Activated CD8-positive, alpha-beta memory T cell treated with anti-CD3 and anti-CD28 coated beads for 24 hours (primary cell): ENCODE results near the gene SLC25A24.
A peak's percentile ranks its signal among the peaks of the same experiment; 100 is the strongest.
"Not testable (repeated sequence)": the region's sequence is repeated elsewhere in the genome, so short reads cannot be mapped to it uniquely, and the experiment has no call there.

ENCODE experiments used
- DNase-seq: peaks from one replicate; pipeline ENCODE4 v3.0.0-alpha.2; 2020

Gene SLC25A24

DNA sequence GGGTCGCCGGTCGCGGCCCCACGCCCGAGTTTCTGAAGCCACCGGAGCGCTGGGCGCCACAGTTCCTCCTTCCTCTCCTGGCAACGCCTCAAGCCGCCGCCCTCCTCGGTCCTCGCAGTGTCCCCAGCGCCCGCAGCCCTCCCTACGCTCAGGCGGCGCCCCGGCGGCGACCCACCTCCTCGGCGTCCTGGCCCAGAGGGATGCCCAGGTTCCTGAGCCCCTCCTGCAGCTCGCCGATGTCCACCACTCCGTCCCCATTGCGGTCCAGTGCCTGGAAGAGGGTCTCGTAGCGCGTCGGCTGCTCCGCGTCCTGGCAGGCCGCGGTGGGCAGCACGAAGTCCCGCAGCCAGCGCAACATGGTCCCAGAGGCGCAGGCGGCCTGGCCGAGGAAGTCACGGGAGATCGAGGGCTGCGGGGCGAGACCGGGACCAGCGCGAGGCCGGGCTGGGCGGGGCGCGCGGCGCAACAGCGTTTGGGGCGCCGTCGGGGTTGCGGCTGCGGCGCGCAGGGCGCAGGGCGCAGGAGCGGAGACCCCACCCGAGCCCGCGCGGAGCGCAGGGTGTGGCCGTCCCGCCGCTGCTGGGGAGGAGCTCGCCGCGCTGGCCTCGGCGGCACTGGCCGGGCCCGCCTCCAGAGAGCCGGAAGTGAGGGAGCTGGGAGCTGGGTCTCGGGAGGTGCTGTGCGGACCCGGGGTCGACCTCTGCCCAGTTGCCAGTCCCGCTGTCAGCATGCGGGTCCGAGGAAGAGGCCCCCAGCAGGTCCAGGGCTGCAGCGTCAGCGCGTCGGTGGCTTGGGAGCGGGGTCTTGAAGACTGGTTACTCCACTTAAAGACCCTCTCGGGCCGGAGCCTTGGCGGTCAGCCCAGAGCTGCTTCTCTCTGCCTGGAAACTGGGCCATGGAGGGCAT is at the start of gene SLC25A24:
TSS of gene SLC25A24 (minus strand) at position 563 of the 906 bp plus-strand sequence. CDS start at position 358, 205 bp downstream.
- peak; percentile 85 for DNase-seq

DNA sequence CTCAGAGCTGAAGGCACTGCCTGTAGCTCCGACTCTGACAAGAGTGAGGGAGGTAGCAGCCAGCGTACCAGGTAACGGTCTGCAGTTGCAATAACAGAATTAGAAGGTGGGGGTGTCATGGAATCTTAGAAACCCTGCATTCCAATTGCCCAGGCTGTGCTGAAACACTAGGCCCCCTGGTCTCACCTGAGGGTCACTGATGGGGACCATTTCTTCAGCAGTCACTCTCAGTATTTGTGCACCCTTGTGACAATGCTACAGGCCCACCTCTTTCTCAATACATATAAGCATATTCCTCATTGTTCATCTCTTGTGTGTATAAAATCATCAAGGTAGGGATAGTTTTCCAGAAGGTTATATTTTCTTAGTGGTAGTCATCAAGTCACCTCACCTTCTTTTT is 43.8 kb upstream of the SLC25A24 start, which contains the start of gene NBPF4:
TSS of gene NBPF4 (minus strand) at position 101 of the 400 bp plus-strand sequence. CDS start 315 bp downstream, outside the sequence.
- not testable (repeated sequence) for DNase-seq

DNA sequence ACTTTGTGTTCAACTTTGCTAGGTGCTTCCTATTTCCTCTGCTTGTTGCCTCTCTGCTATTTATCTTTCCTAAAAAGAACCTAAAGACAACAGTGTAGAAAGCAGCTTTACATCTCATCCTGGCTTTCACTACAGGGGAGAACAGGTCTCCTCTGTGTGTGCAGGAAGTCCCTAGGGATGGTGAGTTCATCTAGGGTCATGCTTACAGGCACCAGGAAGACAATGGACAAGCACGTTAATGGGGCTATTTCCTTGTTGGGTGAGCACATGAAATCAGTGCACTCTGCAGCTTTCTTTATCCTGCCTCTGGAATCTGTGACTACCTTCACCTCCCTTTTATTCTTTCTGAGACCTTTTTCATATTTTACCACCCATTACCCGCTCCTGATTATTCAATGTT is 39.3 kb upstream of the SLC25A24 start:
- DNase-seq, result not testable (repeated sequence)

DNA sequence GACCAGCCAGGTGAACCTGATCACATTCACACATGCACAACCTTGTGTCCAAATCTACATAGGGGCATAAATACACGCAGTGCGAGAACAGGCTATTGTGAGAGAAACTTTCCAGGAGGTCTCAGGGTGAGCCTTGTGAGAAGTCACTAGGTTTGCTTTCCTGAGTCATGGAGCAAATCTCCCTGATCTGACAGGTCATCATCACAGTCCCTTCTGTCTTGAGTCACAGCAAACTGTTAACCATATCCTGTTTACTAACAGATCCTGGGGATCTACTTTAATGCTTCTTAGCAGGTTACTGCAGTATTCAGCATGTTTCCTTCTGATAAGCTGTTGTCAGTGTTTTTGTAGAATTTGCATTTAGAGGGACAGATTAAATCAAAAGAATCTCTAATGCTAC is 35.2 kb upstream of the SLC25A24 start:
- DNase-seq, result not testable (repeated sequence)

DNA sequence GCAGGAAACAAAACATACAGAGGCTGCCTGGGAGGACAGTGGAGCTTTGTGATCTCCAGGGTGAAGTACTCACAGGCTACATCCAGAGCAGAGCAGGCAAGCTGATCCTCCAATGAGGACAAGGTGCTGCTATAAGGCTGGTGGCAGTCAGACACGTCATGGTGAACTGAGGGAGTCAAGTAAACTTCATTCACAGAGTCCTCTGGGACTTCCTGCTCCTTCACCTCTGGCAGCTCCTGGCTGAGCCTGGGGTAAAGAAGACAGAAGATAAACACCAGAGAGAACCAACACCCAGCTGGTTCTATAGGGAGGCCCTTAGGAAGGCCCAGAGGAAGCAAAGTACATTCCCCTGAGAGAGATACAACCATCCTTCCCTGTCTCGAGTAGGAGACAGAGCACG is 32.0 kb upstream of the SLC25A24 start:
- not testable (repeated sequence) for DNase-seq

DNA sequence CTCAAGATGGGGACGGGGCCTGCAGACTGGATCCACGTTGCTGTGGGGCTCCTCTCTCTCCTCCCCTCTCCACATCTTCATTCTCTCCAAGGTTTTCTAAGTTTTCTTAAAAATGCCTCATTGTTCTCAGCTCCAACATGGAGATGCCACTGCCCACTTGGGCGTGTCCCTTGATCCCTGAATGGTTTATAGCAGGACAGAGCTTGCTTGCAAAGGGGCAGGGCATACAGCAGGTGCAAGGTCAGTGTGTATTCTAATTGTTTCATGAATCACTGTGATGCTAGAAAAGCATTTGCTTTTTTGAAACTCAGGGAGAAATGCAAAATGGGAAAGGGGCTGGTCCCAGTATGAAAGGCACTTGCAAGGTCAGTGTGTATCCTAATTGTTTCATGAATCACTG is 29.8 kb upstream of the SLC25A24 start:
- DNase-seq, result not testable (repeated sequence)

DNA sequence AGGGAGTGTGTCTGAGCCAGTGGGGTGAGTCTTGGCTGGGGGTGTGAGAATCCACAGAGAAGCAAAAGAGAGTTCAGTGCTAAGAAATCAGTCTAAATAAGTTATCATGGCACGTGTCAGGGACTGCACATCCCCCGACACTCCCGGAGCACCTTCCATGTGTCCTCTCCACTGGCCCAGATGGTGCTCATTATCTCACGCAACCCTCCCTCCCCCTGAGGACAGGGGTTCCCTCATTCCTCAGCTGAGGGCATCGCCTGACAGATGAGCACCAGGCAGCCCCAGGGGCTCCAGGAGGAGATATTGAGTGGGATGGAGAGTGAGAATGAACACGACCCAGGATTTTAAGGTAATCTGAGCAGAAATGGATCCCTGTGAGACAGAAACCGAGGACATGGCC is 27.6 kb upstream of the SLC25A24 start:
- not testable (repeated sequence) for DNase-seq

DNA sequence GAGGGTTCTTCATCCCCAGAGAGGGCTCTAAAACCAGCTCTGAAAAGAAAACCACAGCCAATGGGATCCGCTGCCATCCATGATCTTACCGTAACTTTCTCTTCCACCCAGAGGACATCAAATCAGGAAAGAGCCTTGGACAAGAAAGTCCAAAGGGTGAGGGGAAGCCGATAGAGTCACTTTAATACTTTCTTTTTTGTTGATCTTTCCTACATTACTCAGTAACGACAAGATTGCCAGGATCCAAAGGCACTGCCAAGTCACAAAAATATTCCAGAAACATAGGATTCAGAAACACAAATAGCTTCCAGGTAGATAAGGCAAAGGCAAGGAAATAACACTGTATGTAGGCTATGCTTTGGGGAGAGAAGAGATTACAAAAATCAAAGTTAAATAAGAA is 26.7 kb upstream of the SLC25A24 start:
- not testable (repeated sequence) for DNase-seq

DNA sequence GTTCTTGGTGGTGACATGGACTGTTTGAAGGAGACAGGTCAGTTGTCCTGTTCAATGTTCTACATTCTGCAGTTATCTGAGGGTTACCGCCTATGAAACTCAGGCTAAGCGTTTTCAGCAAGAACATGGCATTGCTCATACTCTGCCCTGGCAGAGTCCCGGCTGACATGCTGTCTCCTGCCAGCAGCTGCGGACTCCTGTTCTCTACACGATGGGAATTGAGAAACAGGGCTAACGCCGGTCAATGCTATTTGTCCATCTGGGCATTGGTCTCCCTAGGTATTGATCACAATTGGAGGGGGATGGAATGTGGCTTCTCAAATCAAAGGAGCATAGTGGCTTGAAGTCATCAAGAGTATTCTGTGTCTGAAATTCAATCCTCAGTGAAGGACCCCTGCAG is 23.1 kb upstream of the SLC25A24 start:
- DNase-seq, result not testable (repeated sequence)

DNA sequence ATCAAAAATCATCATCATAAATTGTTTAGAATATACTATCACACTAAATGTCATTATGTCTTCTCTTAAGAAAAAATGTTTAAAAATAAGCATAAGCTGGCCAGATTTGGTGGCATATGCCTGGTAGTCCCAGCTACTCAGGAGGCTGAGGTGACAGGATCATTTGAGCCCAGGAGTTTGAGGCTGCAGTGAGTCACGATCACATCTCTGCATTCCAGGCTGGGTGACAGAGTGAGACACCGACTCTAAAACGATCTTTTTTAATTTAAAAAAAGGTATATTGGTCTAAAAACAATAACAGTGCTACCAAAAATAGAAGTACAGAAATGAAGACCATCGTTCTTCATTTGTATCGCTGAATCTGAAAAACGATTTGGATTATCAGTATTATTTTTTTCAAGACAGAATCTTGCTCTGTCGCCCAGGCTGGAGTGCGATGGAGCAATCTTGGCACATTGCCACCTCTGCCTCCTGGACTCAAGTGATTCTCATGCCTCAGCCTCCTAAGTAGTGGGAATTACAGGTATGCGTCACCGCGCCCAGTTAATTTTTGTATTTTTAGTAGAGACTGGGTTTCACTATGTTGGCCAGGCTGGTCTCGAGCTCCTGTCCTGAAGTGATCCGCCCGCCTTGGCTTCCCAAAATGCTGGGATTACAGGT is 17.5 kb upstream of the SLC25A24 start:
- not testable (repeated sequence) for DNase-seq

DNA sequence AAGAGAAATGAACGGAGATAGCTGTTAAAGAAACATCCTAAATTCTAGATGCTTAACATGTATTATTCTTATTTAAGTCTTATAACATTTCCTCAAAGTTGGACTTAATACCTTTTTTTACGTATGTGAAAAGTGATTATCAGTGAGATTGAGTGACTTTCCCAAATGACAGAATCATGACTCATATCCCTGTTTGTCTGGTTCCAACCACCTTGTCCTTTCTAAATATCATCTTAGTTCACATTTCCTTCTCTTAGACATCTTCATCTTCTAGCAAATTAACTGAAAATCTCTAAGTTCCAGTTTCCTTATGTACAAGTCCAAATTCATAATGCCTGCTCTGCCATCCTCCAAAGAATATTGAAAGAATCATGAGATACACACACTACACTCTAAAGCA is 16.9 kb upstream of the SLC25A24 start:
- DNase-seq, result not testable (repeated sequence)

DNA sequence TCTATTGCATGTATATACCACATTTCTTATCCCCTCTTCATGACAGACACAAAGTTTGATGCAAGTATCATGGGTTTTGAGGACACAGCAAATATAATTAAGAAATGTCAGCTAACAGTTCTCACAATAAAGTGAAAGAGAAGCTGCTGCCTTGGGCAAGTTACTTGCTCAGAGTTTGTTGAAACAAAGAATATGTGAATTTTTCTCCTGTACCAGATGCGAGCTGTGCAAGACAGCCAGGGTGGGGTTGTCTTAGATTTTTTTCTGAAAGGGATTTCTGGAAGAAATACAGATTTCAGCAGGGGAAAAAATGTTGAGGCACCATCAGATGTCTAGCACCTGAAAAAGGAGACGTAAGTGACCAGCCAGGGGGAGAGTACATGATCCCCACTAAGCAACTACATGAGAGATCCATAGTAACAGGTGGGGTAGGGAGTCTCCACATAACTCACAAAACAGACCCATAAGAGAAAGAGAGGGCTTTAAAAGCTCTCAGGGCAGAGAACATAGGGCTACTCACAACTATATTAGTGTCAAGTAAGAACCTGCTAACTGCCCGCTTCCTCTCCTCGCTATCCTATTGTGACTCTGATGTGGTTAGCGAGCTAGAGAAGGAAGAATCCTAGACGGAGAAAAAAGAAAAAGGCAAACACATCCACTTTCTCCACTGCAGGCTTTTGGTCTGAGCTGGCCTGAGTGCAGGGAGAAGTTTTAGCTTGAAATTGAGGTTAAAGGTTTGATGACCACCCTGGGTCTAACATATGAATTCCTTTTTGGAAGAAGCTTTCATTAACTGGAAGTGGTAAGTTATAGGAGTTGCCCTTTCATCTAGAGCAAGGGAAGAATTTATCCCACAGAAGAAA is 16.1 kb upstream of the SLC25A24 start:
- DNase-seq, result not testable (repeated sequence)

DNA sequence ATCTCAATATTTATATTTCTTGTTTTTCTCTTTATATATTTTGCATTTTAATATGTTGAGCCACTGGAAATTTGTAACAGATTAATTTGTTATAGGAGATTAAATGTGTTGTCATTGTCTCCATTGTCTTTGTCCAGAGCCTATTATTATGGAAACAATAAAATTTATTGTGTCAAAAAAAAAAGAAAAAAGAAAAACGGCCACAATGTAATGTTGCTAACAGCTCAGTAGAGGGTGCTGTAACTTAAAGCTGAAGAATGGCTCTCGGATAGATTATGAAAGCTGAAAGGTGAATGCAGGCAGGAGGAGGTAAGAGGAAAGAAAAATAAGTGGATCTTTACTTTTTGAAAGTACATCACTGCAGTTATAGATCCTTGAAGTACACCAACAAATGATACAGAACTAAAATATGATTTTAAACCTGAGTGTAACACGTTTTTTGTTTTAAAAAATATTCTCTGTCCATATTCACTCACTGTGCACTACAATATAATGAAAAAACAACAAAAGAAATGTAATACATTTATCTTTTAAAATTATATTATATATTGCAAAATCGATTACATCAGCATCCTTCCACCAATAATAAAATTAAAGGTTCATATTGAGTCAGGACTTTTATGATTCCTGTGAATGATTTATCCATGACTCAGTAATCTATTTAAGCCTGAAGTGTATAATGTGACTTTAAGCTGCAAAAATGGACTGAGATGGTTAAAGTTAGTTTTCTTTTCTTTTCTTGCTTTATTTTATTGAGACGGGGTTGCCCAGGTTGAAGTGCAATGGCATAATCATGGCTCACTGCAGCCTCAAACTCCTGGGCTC is 14.7 kb upstream of the SLC25A24 start:
- not testable (repeated sequence) for DNase-seq

DNA sequence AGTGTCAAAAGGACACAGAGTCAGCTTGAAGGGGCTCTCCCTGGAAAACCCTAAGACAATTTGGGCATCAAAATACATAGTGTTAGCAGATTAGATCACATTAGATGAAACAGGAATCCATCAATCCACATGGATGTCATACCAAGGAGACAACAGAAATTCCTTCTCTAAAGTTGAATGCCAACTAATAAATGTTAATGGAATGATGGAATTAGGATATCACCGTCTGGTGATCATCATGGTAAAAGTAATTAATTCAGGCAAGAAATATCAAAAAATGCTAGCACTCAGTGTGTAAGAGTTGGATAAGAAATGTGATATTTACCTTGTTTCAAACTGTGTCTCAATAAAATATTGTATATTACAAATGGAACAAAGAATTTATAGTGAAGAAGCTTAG is 10.9 kb upstream of the SLC25A24 start:
- no peak for DNase-seq

DNA sequence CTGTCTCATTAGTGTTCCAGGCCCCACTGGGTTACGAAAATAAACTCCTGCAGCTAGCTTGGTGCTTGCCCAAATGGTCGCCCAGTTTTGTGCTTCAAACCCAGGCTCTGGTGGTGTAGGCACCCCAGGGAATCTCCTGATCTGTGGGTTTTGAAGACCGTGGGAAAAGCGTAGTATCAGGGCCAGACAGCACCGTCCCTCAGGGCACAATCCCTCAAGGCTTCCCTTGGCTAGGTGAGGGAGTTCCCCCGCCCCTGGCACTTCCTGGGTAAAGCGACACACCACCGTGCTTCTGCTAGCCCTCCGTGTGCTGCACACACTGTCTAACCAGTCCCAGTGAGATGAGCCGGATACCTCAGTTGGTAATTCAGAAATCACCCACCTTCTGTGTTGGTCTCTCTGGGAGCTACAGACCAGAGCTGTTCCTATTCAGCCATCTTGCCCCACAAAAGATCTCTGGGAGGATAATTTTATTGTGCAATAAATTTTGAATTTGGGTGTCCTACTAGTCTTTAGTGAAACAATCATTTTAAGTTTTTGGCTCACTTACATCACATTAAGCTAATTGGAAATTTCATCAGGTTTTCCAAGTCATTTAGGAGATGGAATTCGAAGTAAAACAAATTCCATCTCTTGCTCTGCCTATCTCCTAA is 9.4 kb upstream of the SLC25A24 start:
- no peak for DNase-seq

DNA sequence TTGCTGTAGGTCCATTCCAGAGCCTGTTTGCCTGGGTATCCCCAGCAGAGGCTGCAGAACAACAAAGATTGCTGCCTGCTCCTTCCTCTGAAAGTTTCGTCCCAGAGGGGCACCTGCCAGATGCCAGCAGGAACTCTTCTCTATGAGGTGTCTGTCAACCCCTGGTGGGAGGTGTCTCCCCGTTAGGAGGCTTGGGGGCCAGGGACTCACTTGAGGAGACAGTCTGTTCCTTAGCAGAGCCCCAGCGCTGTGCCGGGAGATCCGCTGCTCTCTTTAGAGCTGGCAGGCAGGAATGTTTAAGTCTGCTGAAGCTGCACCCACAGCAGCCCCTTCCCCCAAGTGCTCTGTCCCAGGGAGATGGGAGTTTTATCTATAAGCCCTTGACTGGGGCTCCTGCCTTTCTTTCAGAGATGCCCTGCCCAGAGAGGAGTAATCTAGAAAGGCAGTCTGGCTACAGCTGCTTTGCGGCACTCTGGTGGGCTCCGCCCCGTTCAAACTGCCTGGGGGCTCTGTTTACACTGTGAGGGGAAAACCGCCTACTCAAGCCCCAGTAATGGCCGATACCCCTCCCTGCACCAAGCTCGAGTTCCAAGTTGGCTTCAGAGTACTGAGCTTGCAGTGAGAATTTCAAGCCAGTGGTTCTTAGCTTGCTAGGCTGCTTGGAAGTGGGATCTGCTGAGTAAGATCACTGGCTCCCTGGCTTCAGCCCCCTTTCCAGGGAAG is 8.7 kb upstream of the SLC25A24 start:
- no peak for DNase-seq

DNA sequence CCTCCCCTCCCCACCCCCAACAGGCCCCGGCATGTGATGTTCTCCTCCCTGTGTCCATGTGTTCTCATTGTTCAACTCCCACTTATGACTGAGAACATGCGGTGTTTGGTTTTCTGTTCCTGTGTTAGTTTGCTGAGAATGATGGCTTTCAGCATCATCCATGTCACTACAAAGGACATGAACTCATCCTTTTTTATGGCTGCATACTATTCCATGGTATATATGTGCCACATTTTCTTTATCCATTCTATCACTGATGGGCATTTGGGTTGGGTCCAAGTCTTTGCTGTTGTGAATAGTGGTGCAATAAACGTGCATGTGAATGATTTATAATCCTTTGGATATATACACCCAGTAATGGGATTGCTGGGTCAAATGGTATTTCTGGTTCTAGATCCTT is 3.4 kb upstream of the SLC25A24 start:
- not testable (repeated sequence) for DNase-seq

DNA sequence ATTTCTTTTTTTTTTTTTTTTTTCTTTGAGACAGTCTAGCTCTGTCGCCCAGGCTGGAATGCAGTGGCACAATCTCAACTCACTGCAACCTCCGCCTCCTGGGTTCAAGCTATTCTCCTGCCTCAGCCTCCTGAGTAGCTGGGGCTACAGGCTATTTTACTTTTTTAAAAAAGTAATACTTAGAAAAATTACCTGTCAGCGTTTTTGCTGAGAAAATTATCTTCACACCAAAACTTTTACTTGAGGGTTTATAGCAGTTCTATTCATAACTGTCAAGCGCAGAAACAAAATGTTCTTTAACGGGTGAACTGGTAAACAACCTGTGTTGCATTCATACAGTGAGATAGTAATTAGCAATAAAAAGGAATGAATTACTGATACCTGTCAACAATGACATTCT is 1.5 kb upstream of the SLC25A24 start:
- no peak for DNase-seq

DNA sequence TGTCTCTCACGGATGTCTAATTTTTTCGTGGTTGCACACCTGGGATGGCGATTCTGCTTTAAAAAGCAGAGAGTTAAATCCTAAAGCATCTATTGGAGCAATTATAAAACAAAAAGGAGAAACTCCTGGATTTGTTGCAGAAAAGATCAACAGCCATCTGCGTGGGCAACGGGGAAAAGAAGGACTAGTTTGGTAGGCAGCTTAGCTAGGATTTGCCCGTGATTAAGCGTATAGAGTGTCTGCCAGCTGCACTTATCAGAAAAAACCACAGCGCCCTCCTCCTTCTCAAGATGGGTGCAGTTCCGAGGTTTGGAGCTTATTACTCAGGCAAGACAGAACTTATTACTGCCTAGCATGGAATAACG is 526 bp upstream of the SLC25A24 start:
- DNase-seq, result peak; percentile 64

DNA sequence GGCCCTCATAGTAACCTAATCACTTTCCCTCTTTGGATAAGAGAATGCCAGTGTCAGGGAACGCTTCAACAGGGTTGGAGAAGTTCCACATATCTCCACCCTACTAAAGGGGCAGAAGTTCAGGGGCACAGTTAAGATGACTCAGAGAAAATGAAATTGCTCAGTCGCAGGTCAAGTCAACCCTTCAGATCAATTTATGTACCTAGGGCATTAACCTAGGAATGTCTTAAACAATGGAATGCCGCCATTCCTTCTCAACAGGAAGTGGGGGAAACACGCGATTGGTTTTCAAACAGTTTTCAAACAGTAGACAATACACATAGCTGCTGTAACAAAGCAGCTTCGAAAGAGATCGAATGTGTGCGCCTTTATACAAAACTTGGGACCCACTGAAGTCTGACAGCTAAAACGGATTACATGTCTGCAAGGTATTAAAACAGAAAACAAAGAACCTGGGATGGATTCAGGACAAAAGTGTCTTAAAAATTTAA is 897 bp downstream of the SLC25A24 start:
- DNase-seq, result no peak

DNA sequence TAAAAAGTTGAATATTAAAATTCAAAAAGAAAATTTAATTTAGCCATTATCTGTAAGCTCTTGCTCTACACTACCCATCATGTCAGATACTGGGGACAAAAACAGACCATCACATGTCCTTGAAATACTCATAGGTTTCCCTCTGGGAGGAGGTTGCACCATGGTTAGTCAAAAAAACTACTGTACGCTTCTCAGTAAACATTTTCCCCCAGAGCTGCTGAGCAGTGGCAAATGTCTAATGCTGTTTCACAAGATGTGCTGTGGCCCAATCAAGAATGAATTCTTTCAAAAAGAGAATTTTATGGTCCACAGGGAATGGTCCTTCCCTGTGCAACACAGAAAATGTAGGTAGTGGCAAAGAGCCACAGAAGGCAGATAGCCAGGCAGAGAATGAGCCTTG is 6.1 kb downstream of the SLC25A24 start:
- no peak for DNase-seq
